Measurements from ENCODE around the gene MDC1. TPM values are rescaled to one million over a fixed set of nuclear protein-coding genes. Genes with fewer than 3 reads are reported as not detected.

The MDC1 gene
- total and polyA plus RNA-seq, 2 of the 13 experiments (the other 11 are each of a cell fraction or from before 2014, with no cell fraction given), result 8.4 to 14.0 TPM

DNA sequence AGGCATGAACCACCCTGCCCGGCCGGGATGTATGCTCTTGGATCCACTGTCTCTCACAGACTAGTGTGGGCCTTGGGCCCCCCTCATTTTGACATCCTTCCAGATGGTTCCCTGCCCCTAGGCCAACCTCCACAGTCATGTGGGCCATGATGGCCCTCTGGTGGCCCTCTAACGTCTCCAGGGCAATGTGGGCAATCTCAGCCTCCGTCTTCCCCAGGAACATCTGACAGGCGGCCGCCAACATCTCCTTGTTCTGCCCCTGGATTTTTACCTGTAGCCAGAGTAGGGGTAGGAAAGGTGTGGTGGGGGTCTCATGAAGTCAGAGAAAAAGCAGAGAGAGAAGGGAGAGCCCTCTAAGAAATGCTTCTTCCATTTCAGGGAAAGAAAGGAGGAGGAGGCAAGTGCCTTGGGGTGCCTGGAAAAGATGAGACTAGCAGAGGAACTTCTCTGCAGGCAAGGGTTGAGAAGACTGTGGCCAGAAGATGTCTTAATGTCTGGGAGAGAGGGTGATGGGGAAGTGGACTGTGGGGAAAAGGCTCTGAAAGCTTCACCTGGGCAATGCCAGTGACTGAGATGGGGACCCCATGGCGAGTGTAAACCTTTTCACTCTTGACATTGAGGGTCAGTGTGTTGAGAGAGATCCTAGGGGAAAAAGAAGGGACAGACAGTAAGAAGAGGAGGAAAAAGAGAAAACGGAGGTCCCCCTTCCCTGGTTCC is 24.1 kb upstream of the MDC1 start (continued):
- TF ChIP-seq, protein P1, sequence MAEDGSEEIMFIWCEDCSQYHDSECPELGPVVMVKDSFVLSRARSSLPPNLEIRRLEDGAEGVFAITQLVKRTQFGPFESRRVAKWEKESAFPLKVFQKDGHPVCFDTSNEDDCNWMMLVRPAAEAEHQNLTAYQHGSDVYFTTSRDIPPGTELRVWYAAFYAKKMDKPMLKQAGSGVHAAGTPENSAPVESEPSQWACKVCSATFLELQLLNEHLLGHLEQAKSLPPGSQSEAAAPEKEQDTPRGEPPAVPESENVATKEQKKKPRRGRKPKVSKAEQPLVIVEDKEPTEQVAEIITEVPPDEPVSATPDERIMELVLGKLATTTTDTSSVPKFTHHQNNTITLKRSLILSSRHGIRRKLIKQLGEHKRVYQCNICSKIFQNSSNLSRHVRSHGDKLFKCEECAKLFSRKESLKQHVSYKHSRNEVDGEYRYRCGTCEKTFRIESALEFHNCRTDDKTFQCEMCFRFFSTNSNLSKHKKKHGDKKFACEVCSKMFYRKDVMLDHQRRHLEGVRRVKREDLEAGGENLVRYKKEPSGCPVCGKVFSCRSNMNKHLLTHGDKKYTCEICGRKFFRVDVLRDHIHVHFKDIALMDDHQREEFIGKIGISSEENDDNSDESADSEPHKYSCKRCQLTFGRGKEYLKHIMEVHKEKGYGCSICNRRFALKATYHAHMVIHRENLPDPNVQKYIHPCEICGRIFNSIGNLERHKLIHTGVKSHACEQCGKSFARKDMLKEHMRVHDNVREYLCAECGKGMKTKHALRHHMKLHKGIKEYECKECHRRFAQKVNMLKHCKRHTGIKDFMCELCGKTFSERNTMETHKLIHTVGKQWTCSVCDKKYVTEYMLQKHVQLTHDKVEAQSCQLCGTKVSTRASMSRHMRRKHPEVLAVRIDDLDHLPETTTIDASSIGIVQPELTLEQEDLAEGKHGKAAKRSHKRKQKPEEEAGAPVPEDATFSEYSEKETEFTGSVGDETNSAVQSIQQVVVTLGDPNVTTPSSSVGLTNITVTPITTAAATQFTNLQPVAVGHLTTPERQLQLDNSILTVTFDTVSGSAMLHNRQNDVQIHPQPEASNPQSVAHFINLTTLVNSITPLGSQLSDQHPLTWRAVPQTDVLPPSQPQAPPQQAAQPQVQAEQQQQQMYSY (CRISPR knock-in tag; IDR thresholded peaks at IDR 0.05), result no peak
- TF ChIP-seq, protein P2, sequence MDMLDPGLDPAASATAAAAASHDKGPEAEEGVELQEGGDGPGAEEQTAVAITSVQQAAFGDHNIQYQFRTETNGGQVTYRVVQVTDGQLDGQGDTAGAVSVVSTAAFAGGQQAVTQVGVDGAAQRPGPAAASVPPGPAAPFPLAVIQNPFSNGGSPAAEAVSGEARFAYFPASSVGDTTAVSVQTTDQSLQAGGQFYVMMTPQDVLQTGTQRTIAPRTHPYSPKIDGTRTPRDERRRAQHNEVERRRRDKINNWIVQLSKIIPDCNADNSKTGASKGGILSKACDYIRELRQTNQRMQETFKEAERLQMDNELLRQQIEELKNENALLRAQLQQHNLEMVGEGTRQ (IDR thresholded peaks at IDR 0.05; ENCODE audit: low read depth, low read length), result no peak
- TF ChIP-seq, protein P2 (CRISPR knock-in tag; IDR thresholded peaks at IDR 0.05; ENCODE audit: borderline replicate concordance), result no peak
- TF ChIP-seq, protein P3, sequence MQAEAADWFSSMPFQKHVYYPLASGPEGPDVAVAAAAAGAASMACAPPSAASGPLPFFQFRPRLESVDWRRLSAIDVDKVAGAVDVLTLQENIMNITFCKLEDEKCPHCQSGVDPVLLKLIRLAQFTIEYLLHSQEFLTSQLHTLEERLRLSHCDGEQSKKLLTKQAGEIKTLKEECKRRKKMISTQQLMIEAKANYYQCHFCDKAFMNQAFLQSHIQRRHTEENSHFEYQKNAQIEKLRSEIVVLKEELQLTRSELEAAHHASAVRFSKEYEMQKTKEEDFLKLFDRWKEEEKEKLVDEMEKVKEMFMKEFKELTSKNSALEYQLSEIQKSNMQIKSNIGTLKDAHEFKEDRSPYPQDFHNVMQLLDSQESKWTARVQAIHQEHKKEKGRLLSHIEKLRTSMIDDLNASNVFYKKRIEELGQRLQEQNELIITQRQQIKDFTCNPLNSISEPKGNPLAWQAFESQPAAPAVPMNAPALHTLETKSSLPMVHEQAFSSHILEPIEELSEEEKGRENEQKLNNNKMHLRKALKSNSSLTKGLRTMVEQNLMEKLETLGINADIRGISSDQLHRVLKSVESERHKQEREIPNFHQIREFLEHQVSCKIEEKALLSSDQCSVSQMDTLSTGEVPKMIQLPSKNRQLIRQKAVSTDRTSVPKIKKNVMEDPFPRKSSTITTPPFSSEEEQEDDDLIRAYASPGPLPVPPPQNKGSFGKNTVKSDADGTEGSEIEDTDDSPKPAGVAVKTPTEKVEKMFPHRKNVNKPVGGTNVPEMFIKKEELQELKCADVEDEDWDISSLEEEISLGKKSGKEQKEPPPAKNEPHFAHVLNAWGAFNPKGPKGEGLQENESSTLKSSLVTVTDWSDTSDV (CRISPR knock-in tag; IDR thresholded peaks at IDR 0.05), result no peak
- no peak for TF ChIP-seq ZNF549 (CRISPR knock-in tag; IDR thresholded peaks at IDR 0.05)
- TF ChIP-seq ZFP62 (CRISPR knock-in tag; IDR thresholded peaks at IDR 0.05), result no peak
- TF ChIP-seq, protein P4, sequence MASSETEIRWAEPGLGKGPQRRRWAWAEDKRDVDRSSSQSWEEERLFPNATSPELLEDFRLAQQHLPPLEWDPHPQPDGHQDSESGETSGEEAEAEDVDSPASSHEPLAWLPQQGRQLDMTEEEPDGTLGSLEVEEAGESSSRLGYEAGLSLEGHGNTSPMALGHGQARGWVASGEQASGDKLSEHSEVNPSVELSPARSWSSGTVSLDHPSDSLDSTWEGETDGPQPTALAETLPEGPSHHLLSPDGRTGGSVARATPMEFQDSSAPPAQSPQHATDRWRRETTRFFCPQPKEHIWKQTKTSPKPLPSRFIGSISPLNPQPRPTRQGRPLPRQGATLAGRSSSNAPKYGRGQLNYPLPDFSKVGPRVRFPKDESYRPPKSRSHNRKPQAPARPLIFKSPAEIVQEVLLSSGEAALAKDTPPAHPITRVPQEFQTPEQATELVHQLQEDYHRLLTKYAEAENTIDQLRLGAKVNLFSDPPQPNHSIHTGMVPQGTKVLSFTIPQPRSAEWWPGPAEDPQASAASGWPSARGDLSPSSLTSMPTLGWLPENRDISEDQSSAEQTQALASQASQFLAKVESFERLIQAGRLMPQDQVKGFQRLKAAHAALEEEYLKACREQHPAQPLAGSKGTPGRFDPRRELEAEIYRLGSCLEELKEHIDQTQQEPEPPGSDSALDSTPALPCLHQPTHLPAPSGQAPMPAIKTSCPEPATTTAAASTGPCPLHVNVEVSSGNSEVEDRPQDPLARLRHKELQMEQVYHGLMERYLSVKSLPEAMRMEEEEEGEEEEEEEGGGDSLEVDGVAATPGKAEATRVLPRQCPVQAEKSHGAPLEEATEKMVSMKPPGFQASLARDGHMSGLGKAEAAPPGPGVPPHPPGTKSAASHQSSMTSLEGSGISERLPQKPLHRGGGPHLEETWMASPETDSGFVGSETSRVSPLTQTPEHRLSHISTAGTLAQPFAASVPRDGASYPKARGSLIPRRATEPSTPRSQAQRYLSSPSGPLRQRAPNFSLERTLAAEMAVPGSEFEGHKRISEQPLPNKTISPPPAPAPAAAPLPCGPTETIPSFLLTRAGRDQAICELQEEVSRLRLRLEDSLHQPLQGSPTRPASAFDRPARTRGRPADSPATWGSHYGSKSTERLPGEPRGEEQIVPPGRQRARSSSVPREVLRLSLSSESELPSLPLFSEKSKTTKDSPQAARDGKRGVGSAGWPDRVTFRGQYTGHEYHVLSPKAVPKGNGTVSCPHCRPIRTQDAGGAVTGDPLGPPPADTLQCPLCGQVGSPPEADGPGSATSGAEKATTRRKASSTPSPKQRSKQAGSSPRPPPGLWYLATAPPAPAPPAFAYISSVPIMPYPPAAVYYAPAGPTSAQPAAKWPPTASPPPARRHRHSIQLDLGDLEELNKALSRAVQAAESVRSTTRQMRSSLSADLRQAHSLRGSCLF (CRISPR knock-in tag; IDR thresholded peaks at IDR 0.05; ENCODE audit: borderline replicate concordance), result no peak
- TF ChIP-seq ZNF3 (CRISPR knock-in tag; IDR thresholded peaks at IDR 0.05), result no peak
- 0 out of 2 replicates have a peak, but pooled peaks have one; percentile 48 for TF ChIP-seq ZNF562 (CRISPR knock-in tag; IDR thresholded peaks at IDR 0.05; ENCODE audit: borderline replicate concordance)
- TF ChIP-seq SP5 (CRISPR knock-in tag; IDR thresholded peaks at IDR 0.05; ENCODE audit: borderline replicate concordance, low read depth), result no peak
- no peak for TF ChIP-seq POLR2AphosphoS2 (IDR thresholded peaks at IDR 0.05; ENCODE audit: low read depth, low read length)
- TF ChIP-seq ARNTL (CRISPR knock-in tag; IDR thresholded peaks at IDR 0.05), result peak; percentile 20; the same call in 1 of the 2 replicates
- no peak for TF ChIP-seq DR1 (CRISPR knock-in tag; IDR thresholded peaks at IDR 0.05)
- no peak for TF ChIP-seq SPEN (CRISPR knock-in tag; IDR thresholded peaks at IDR 0.05; ENCODE audit: low read depth)
- no peak for TF ChIP-seq NR2C2 (CRISPR knock-in tag; IDR thresholded peaks at IDR 0.05; ENCODE audit: borderline replicate concordance)
- no peak for TF ChIP-seq ARHGAP35 (CRISPR knock-in tag; IDR thresholded peaks at IDR 0.05; ENCODE audit: borderline replicate concordance)

Measured in HepG2 (cell line).